Measurements from ENCODE around the gene C13orf46. TPM values are rescaled to one million over a fixed set of nuclear protein-coding genes. Genes with fewer than 3 reads are reported as not detected.

C13orf46 gene
- total and polyA plus RNA-seq, 2 experiments from 2014 or later, result 0.20 to 0.23 TPM

DNA sequence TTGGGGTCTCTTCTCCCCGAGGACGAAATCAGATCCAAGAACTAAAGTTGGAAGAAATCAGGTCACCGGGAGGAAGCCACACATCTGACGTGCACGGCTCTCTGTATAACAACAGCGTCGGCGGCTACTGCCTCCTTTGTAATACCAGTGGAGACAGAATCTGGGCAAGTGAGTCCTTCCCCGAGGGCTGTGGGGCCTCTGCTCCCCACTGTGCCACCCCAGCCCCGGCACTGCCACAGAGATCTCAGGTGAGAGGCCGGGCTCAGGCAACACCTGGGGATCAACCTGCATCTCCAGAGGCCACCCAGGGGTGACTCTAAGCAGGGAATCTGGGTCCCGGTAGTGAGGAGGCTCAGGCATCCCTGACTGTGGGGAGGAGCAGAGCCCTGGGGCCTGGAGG lies 33.7 kb upstream of the C13orf46 start:
- whole genome bisulfite sequencing (ENCODE audit: low lambda C conversion rate, missing lambda C conversion rate), result 90% methylated on average over 12 of the region's 12 CpGs
- H2AFZ ChIP-seq, result no peak overlapping the region
- DNase-seq (ENCODE audit: low spot score), result no peak
- H3K27ac ChIP-seq, result no peak overlapping the region
- no peak overlapping the region for H3K4me2 ChIP-seq
- H3K4me1 ChIP-seq (ENCODE audit: insufficient read depth), result peaks cover 4% of the 10 kb centered on the region
- TF ChIP-seq, protein P1, sequence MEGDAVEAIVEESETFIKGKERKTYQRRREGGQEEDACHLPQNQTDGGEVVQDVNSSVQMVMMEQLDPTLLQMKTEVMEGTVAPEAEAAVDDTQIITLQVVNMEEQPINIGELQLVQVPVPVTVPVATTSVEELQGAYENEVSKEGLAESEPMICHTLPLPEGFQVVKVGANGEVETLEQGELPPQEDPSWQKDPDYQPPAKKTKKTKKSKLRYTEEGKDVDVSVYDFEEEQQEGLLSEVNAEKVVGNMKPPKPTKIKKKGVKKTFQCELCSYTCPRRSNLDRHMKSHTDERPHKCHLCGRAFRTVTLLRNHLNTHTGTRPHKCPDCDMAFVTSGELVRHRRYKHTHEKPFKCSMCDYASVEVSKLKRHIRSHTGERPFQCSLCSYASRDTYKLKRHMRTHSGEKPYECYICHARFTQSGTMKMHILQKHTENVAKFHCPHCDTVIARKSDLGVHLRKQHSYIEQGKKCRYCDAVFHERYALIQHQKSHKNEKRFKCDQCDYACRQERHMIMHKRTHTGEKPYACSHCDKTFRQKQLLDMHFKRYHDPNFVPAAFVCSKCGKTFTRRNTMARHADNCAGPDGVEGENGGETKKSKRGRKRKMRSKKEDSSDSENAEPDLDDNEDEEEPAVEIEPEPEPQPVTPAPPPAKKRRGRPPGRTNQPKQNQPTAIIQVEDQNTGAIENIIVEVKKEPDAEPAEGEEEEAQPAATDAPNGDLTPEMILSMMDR (IDR thresholded peaks at IDR 0.05; ENCODE audit: poor library complexity), result no peak
- TF ChIP-seq EZH2 (IDR thresholded peaks at IDR 0.05; ENCODE audit: borderline replicate concordance) (no peak), EZH2phosphoT487 (IDR thresholded peaks at IDR 0.05; ENCODE audit: low read depth, severe bottlenecking, unreplicated experiment) (no peak)
- H3K27me3 ChIP-seq, result no peaks in the 10 kb centered on the region
- no peaks in the 10 kb centered on the region for H4K20me1 ChIP-seq (ENCODE audit: insufficient read depth, poor library complexity, severe bottlenecking)
- no peaks in the 10 kb centered on the region for H3K79me2 ChIP-seq
- H3K9me3 ChIP-seq (ENCODE audit: low read depth), result no peaks in the 10 kb centered on the region
- H3K4me3 ChIP-seq, result no peak overlapping the region
- H3K9me2 ChIP-seq (replicated peaks; ENCODE audit: insufficient read depth), result no peaks in the 10 kb centered on the region
- H3K36me3 ChIP-seq (replicated peaks; ENCODE audit: insufficient read depth, low read depth), result no peaks in the 10 kb centered on the region

DNA sequence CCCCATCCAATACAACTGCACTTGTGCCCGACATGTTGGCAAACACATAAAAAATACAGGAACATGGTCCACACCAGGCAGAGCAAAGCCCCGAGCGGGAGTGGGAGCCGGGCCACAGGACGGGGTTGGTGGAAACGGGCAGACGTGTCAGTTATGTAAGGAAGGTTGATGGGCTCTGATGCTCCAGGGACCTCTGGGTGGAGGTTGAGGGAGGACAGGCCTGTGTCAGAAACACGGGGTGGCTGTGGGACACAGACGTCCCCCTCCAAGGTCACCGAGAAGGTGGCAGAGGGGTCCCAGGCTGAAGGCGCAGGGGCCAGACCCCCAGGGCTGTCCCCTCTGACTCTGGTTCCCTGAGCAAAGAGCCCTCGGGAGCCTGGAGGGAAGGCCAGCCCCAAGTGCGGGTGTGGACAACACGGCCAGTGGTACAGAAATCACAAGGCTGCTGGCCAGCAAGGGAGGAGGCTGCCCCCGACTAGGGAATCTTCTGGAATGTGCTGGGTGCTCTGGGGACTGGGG lies 31.4 kb upstream of the C13orf46 start:
- no peaks in the 10 kb centered on the region for H3K36me3 ChIP-seq (replicated peaks; ENCODE audit: insufficient read depth, low read depth)
- no peak overlapping the region for H2AFZ ChIP-seq
- no peaks in the 10 kb centered on the region for H3K27me3 ChIP-seq
- 89% methylated on average over 15 of the region's 15 CpGs for WGBS (ENCODE audit: low lambda C conversion rate, missing lambda C conversion rate)
- H3K4me3 ChIP-seq, result no peak overlapping the region
- H3K9me3 ChIP-seq (ENCODE audit: low read depth), result no peaks in the 10 kb centered on the region
- no peaks in the 10 kb centered on the region for H3K79me2 ChIP-seq
- no peak overlapping the region for H3K4me2 ChIP-seq
- H3K9me2 ChIP-seq (replicated peaks; ENCODE audit: insufficient read depth), result no peaks in the 10 kb centered on the region
- no peak for TF ChIP-seq EZH2phosphoT487 (IDR thresholded peaks at IDR 0.05; ENCODE audit: low read depth, severe bottlenecking, unreplicated experiment)
- TF ChIP-seq EZH2 (IDR thresholded peaks at IDR 0.05; ENCODE audit: borderline replicate concordance), result no peak
- TF ChIP-seq, protein P1 (IDR thresholded peaks at IDR 0.05; ENCODE audit: poor library complexity), result no peak
- H4K20me1 ChIP-seq (ENCODE audit: insufficient read depth, poor library complexity, severe bottlenecking), result no peaks in the 10 kb centered on the region
- H3K27ac ChIP-seq, result peak overlapping the region; percentile 78
- DNase-seq (ENCODE audit: low spot score), result no peak
- H3K4me1 ChIP-seq (ENCODE audit: insufficient read depth), result peaks cover 4% of the 10 kb centered on the region

DNA sequence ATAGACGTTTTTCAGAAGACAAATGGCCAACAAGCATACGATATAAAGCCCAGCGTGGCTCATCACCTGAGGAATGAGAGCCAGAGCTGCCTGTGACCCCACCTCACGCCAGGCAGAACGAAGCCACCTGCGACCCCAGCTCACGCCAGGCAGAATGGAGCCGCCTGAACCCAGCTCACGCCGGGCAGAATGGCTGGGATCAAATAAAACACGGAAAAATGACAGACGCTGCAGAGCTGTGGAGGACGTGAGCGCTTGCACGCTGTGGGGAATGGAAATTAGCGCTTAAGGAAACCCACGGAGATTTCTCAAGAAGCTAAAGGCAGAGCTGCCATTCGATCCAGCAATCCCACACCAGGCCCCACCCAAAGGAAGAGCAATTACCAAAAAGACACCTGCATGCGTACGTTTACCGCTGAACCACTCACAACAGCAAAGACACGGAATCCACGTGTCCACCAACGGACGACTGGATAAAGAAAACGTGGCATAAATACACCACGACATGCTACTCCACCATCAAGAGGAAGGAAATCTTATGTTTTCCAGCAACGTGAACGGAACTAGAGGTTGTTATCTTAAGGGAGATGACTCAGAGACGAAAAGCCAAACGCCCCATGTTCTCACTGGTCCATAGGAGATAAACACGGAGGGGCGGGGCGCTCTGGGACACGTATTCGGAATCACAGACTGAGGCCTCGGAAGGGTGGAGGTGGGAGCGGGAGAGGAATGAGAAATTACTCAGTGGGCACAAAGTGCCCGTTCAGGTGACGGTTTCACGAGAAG lies 30.7 kb upstream of the C13orf46 start:
- no peaks in the 10 kb centered on the region for H4K20me1 ChIP-seq (ENCODE audit: insufficient read depth, poor library complexity, severe bottlenecking)
- DNase-seq (ENCODE audit: low spot score), result peak; percentile 77
- no peaks in the 10 kb centered on the region for H3K9me2 ChIP-seq (replicated peaks; ENCODE audit: insufficient read depth)
- no peaks in the 10 kb centered on the region for H3K9me3 ChIP-seq (ENCODE audit: low read depth)
- whole genome bisulfite sequencing (ENCODE audit: low lambda C conversion rate, missing lambda C conversion rate), result 86% methylated on average over 41 of the region's 41 CpGs
- no peaks in the 10 kb centered on the region for H3K79me2 ChIP-seq
- H3K27ac ChIP-seq, result peak overlapping the region; percentile 78
- no peak overlapping the region for H3K4me3 ChIP-seq
- H3K27me3 ChIP-seq, result no peaks in the 10 kb centered on the region
- peaks cover 4% of the 10 kb centered on the region for H3K4me1 ChIP-seq (ENCODE audit: insufficient read depth)
- no peak overlapping the region for H2AFZ ChIP-seq
- TF ChIP-seq EZH2 (IDR thresholded peaks at IDR 0.05; ENCODE audit: borderline replicate concordance) (no peak), EZH2phosphoT487 (IDR thresholded peaks at IDR 0.05; ENCODE audit: low read depth, severe bottlenecking, unreplicated experiment) (no peak)
- TF ChIP-seq, protein P1 (IDR thresholded peaks at IDR 0.05; ENCODE audit: poor library complexity), result no peak
- no peaks in the 10 kb centered on the region for H3K36me3 ChIP-seq (replicated peaks; ENCODE audit: insufficient read depth, low read depth)
- H3K4me2 ChIP-seq, result peak overlapping the region; percentile 37
